Neuronal stem cell (in vitro differentiated cells): Measurements from ENCODE around the gene NOP14.

Experiments
- DNase-seq: peaks from one replicate; pipeline ENCODE4 v3.0.0-alpha.2; 2013; ENCODE audit warnings: low spot score
- H2AFZ ChIP-seq: one replicate; pipeline ENCODE4 v1.6.1; 2013; ENCODE audit warnings: mild to moderate bottlenecking, low read length, inconsistent platforms
- H2AK5ac ChIP-seq: 2 replicates; pipeline ENCODE4 v1.6.1; 2013; ENCODE audit warnings: low read depth, mild to moderate bottlenecking, inconsistent platforms, low read length, moderate library complexity, mixed read lengths
- H2BK120ac ChIP-seq: 2 replicates; pipeline ENCODE4 v1.6.1; 2013; ENCODE audit warnings: low read depth, mild to moderate bottlenecking, inconsistent platforms, low read length, moderate library complexity, mixed read lengths
- H2BK12ac ChIP-seq: one replicate; pipeline ENCODE4 v1.6.1; 2013; ENCODE audit warnings: low read length, inconsistent platforms
- H2BK15ac ChIP-seq: 2 replicates; pipeline ENCODE4 v1.6.1; 2013; ENCODE audit warnings: mild to moderate bottlenecking, low read length, inconsistent platforms, mixed read lengths
- H2BK5ac ChIP-seq: one replicate; pipeline ENCODE4 v1.6.1; 2013; ENCODE audit warnings: inconsistent platforms, mild to moderate bottlenecking, low read length, moderate library complexity
- H3K14ac ChIP-seq: one replicate; pipeline ENCODE4 v1.6.1; 2013; ENCODE audit warnings: low read length, inconsistent platforms
- H3K18ac ChIP-seq: 2 replicates; pipeline ENCODE4 v1.6.1; 2013; ENCODE audit warnings: low read length, inconsistent platforms
- H3K23ac ChIP-seq: 2 replicates; pipeline ENCODE4 v1.6.1; 2013; ENCODE audit warnings: low read depth, mild to moderate bottlenecking, mixed read lengths, low read length, inconsistent platforms; ENCODE audit not compliant: poor library complexity
- H3K27ac ChIP-seq: replicated peaks from 3 replicates; pipeline ENCODE4 v1.5.1; 2013; ENCODE audit warnings: low read length, inconsistent platforms
- H3K27me3 ChIP-seq, 3 experiments: 2 replicates each; pipeline ENCODE4 v1.6.1; 2013; ENCODE audit warnings: low read length in 3 of 3, mild to moderate bottlenecking in 2 of 3, inconsistent platforms in 1 of 3, low read depth in 1 of 3, mixed read lengths in 1 of 3, moderate library complexity in 1 of 3; ENCODE audit not compliant: control insufficient read depth in 3 of 3, insufficient read depth in 3 of 3
- H3K36me3 ChIP-seq, 2 donors: replicated peaks in 1 of 2; 2 replicates each; pipeline ENCODE4 v1.6.1; 2013; ENCODE audit warnings: low read length in 2 of 2; ENCODE audit not compliant: control insufficient read depth in 2 of 2, insufficient read depth in 2 of 2
- H3K4ac ChIP-seq: 2 replicates; pipeline ENCODE4 v1.6.1; 2013; ENCODE audit warnings: inconsistent platforms, mild to moderate bottlenecking, low read length, moderate library complexity
- H3K4me1 ChIP-seq, 2 donors: 1 replicate in 1 of 2; 2 replicates in 1 of 2; pipeline ENCODE4 v1.6.1; 2013; ENCODE audit warnings: low read length in 2 of 2, low read depth in 1 of 2; ENCODE audit not compliant: control insufficient read depth in 2 of 2, insufficient read depth in 1 of 2
- H3K4me2 ChIP-seq: one replicate; pipeline ENCODE4 v1.6.1; 2013; ENCODE audit warnings: mild to moderate bottlenecking, low read length, inconsistent platforms; ENCODE audit not compliant: insufficient read depth, poor library complexity, severe bottlenecking
- H3K4me3 ChIP-seq, 2 donors: 2 replicates each; pipeline ENCODE4 v1.5.1; 2013; ENCODE audit warnings: low read length in 2 of 2, mild to moderate bottlenecking in 2 of 2, inconsistent platforms in 1 of 2, moderate library complexity in 1 of 2
- H3K79me1 ChIP-seq: one replicate; pipeline ENCODE4 v1.6.1; 2013; ENCODE audit warnings: low read depth, mild to moderate bottlenecking, inconsistent platforms, low read length, moderate library complexity
- H3K9ac ChIP-seq: one replicate; pipeline ENCODE4 v1.6.1; 2013; ENCODE audit warnings: mild to moderate bottlenecking, low read depth, low read length, inconsistent platforms; ENCODE audit not compliant: poor library complexity
- H3K9me3 ChIP-seq, 2 donors: replicated peaks in 1 of 2; 2 replicates each; pipeline versions ENCODE3 to v1.6.1; 2013; ENCODE audit warnings: low read length in 2 of 2, mild to moderate bottlenecking in 2 of 2, inconsistent platforms in 1 of 2, low read depth in 1 of 2, mixed read lengths in 1 of 2, moderate library complexity in 1 of 2; ENCODE audit not compliant: control insufficient read depth in 2 of 2, insufficient read depth in 1 of 2
- H4K8ac ChIP-seq: one replicate; pipeline ENCODE4 v1.6.1; 2013; ENCODE audit warnings: low read depth, mild to moderate bottlenecking, inconsistent platforms, low read length, moderate library complexity
- H4K91ac ChIP-seq: one replicate; pipeline ENCODE4 v1.6.1; 2013; ENCODE audit warnings: low read length, low read depth, mild to moderate bottlenecking, inconsistent platforms; ENCODE audit not compliant: poor library complexity
- WGBS, 2 donors: extraction: QIAGEN DNeasy Blood & Tissue Kit; methylation state at CpG; one replicate each; pipeline ENCODE4 v1.1.7; 2013; ENCODE audit warnings: missing lambda C conversion rate in 2 of 2, mixed read lengths in 1 of 2; ENCODE audit not compliant: insufficient read length in 2 of 2, insufficient replicate concordance in 1 of 2; ENCODE audit errors: extremely low coverage in 2 of 2; 5-methylcytosine and 5-hydroxymethylcytosine counted together

NOP14 gene

GRCh38 chr4:2936773-2937145 lies 26.4 kb downstream of the NOP14 start:
- Histone ChIP-seq H2BK5ac (no peak overlapping the region), H2BK15ac (no peak overlapping the region), H3K79me1 (peaks cover 22% of the 10 kb centered on the region), H3K4me2 (no peak overlapping the region), H2AFZ (no peak overlapping the region), H3K36me3 (peaks cover 46 to 73% of the 10 kb centered on the region in 2 donors), H4K91ac (no peak overlapping the region), H3K4ac (no peak overlapping the region), H3K4me3 (peak overlapping the region in 1 of 2 donors; percentile 22), H3K18ac (no peak overlapping the region), H2AK5ac (no peak overlapping the region), H3K9me3 (no peaks in the 10 kb centered on the region), H3K14ac (no peak overlapping the region), H3K4me1 (peaks cover 6 to 8% of the 10 kb centered on the region in 2 donors), H3K23ac (no peak overlapping the region), H3K27me3 (no peaks in the 10 kb centered on the region), H2BK120ac (no peak overlapping the region), H3K27ac (no peak overlapping the region), H4K8ac (no peak overlapping the region), H3K9ac (no peak overlapping the region), H2BK12ac (no peak overlapping the region)
- no peak for DNase-seq
- no CpG with 5 or more reads among the region's 6 CpGs for WGBS, 2 donors

- H3K9me3 ChIP-seq = no peaks in the 10 kb centered on the region
Measured at GRCh38 chr4:2935762-2936743, 27.2 kb downstream of the NOP14 start.

GRCh38 chr4:2934813-2935761 lies 28.1 kb downstream of the NOP14 start:
- peak overlapping the region; percentile 90 for H3K14ac ChIP-seq
- peak overlapping the region; percentile 94 for H2AFZ ChIP-seq
- no CpG with 5 or more reads among the region's 70 CpGs for WGBS, 2 donors
- peak overlapping the region; percentile 32 for H2BK5ac ChIP-seq
- peak overlapping the region; percentile 58 for H3K23ac ChIP-seq
- H2BK15ac ChIP-seq = no peak overlapping the region
- H3K79me1 ChIP-seq = peaks cover 18% of the 10 kb centered on the region
- H3K27me3 ChIP-seq = no peaks in the 10 kb centered on the region
- H3K4me1 ChIP-seq = peaks cover 6 to 8% of the 10 kb centered on the region in 2 donors
- H3K4me2 ChIP-seq = peak overlapping the region; percentile 88
- H3K4me3 ChIP-seq = peak overlapping the region; percentile 96 to 98
- no peak overlapping the region for H4K8ac ChIP-seq
- H3K18ac ChIP-seq = peak overlapping the region; percentile 91
- peak overlapping the region; percentile 13 for H3K4ac ChIP-seq
- H3K9ac ChIP-seq = peak overlapping the region; percentile 90
- H2AK5ac ChIP-seq = peak overlapping the region; percentile 41
- no peak overlapping the region for H3K27ac ChIP-seq
- peak overlapping the region; percentile 26 for H2BK12ac ChIP-seq
- no peaks in the 10 kb centered on the region for H3K9me3 ChIP-seq
- H2BK120ac ChIP-seq = no peak overlapping the region
- H4K91ac ChIP-seq = no peak overlapping the region
- DNase-seq = peak; percentile 89
- H3K36me3 ChIP-seq = peaks cover 41 to 73% of the 10 kb centered on the region in 2 donors

More at GRCh38 chr4:2935762-2936743, 27.2 kb downstream of the NOP14 start:
- H3K4me3 ChIP-seq = peak overlapping the region; percentile 96 to 98
- no peak overlapping the region for H4K8ac ChIP-seq
- no peak overlapping the region for H2AK5ac ChIP-seq
- H3K18ac ChIP-seq = no peak overlapping the region
- H2BK5ac ChIP-seq = no peak overlapping the region
- no peak overlapping the region for H2BK12ac ChIP-seq
- peaks cover 6 to 8% of the 10 kb centered on the region in 2 donors for H3K4me1 ChIP-seq
- H3K27me3 ChIP-seq = no peaks in the 10 kb centered on the region
- peaks cover 20% of the 10 kb centered on the region for H3K79me1 ChIP-seq
- no peak overlapping the region for H3K27ac ChIP-seq
- H3K9ac ChIP-seq = no peak overlapping the region
- H4K91ac ChIP-seq = no peak overlapping the region
- WGBS, 2 donors = no CpG with 5 or more reads among the region's 20 CpGs
- H3K4ac ChIP-seq = no peak overlapping the region
- DNase-seq = no peak
- no peak overlapping the region for H3K23ac ChIP-seq
- no peak overlapping the region for H2BK120ac ChIP-seq
- no peak overlapping the region for H2AFZ ChIP-seq
- no peak overlapping the region for H2BK15ac ChIP-seq
- H3K36me3 ChIP-seq = peaks cover 46 to 73% of the 10 kb centered on the region in 2 donors
- H3K4me2 ChIP-seq = peak overlapping the region; percentile 88
- no peak overlapping the region for H3K14ac ChIP-seq
